ENCODE data around the gene B3GNT8.
"Not testable (repeated sequence)": the region's sequence is repeated elsewhere in the genome, so short reads cannot be mapped to it uniquely, and the experiment has no call there.

The B3GNT8 gene

GRCh38 chr19:41384351-41384750, 42.8 kb downstream of the B3GNT8 start:
- no peak for DNase-seq

GRCh38 chr19:41381536-41381935, 45.6 kb downstream of the B3GNT8 start:
- DNase-seq = not testable (repeated sequence)

GRCh38 chr19:41377977-41378709, 49.0 kb downstream of the B3GNT8 start:
- DNase-seq = no peak

GRCh38 chr19:41376998-41377365, 50.2 kb downstream of the B3GNT8 start:
- DNase-seq = no peak

GRCh38 chr19:41376241-41376997, 50.8 kb downstream of the B3GNT8 start, which contains the start of gene TMEM91:
TSS of gene TMEM91 (plus strand) at chr19:41376533. CDS start at chr19:41378310, 1,777 bp downstream.
- DNase-seq = no peak

All from activated CD8-positive, alpha-beta memory T cell treated with anti-CD3 and anti-CD28 coated beads, Interleukin-2, amount 50 U/mL, for 48 hours (primary cell).